Endothelial cell of umbilical vein (primary cell): ENCODE results near the gene CUBN.

ENCODE experiments used
- EZH2 ChIP-seq: IDR thresholded peaks from 2 replicates; pipeline ENCODE4 v1.6.1; 2012; ENCODE audit warnings: borderline replicate concordance, low read depth, mild to moderate bottlenecking, moderate library complexity, low read length, inconsistent platforms; ENCODE audit not compliant: severe bottlenecking
- FOS ChIP-seq: IDR thresholded peaks from 2 replicates; pipeline ENCODE4 v1.6.1; 2011; ENCODE audit warnings: mild to moderate bottlenecking, low read length, moderate library complexity, borderline replicate concordance; ENCODE audit not compliant: insufficient read depth
- GATA2 ChIP-seq: IDR thresholded peaks from 2 replicates; pipeline ENCODE4 v1.7.0; 2011; ENCODE audit warnings: low read depth, mild to moderate bottlenecking, moderate library complexity, mixed read lengths, low read length; ENCODE audit not compliant: insufficient read length, insufficient read depth
- POLR2A ChIP-seq: IDR thresholded peaks from 2 replicates; pipeline ENCODE4 v1.6.1; 2012; ENCODE audit warnings: low read depth, mild to moderate bottlenecking, control low read depth, low read length
- POLR2AphosphoS5 ChIP-seq: IDR thresholded peaks from 2 replicates; pipeline ENCODE4 v1.6.1; 2012; ENCODE audit warnings: low read depth, mild to moderate bottlenecking, control low read depth, low read length, moderate library complexity; ENCODE audit not compliant: insufficient read depth
- TF ChIP-seq, protein P1 (sequence below), 2 donors: IDR thresholded peaks; 1 replicate in 1 of 2; 2 replicates in 1 of 2; pipeline ENCODE4 v1.5.1; 2011; ENCODE audit warnings: low read length in 2 of 2, mild to moderate bottlenecking in 2 of 2, moderate library complexity in 2 of 2, control low read depth in 1 of 2, inconsistent platforms in 1 of 2, low read depth in 1 of 2; ENCODE audit not compliant: insufficient read depth in 1 of 2; ENCODE audit errors: extremely low read depth in 1 of 2
- TF ChIP-seq, protein P2 (sequence below): IDR thresholded peaks from 2 replicates; pipeline ENCODE4 v1.6.1; 2011; ENCODE audit not compliant: insufficient read depth, insufficient read length

DNA sequence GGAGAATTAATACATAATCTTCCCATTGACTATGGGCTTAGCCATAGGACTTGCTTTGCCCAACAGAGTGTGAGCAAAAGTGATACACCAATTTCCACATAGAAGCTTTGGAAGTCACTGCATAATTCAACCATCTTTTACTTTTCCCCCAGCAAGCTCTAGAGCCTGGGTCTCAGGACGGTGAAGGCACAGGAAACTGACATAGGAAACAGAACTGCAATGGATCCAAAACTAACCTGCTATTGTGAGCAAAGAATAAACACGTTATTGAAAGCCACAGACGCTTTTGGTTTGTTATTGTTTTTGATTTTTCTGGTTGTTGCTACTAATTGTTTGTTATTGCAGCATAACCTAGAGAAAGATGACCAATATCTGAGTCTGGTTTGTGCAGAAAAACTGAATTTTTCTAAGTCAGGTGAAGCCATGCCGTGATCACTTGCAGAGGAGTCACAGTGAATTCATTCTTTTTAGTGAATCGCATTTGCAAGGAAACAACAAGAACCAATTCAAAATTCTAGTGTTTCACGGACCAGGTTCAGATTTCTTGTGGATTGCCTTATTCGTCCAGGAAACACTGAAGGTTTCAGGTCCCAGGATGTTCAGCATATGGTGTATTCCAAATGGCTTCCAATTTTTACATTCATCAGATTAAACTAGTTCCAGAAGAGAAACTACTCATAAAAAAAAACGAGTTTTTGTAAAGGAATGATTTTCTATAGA, 52.8 kb downstream of the CUBN start:
- TF ChIP-seq, protein P1, sequence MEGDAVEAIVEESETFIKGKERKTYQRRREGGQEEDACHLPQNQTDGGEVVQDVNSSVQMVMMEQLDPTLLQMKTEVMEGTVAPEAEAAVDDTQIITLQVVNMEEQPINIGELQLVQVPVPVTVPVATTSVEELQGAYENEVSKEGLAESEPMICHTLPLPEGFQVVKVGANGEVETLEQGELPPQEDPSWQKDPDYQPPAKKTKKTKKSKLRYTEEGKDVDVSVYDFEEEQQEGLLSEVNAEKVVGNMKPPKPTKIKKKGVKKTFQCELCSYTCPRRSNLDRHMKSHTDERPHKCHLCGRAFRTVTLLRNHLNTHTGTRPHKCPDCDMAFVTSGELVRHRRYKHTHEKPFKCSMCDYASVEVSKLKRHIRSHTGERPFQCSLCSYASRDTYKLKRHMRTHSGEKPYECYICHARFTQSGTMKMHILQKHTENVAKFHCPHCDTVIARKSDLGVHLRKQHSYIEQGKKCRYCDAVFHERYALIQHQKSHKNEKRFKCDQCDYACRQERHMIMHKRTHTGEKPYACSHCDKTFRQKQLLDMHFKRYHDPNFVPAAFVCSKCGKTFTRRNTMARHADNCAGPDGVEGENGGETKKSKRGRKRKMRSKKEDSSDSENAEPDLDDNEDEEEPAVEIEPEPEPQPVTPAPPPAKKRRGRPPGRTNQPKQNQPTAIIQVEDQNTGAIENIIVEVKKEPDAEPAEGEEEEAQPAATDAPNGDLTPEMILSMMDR (IDR thresholded peaks at IDR 0.05; ENCODE audit: extremely low read depth in 1 of 2, insufficient read depth in 1 of 2, low read depth in 1 of 2, low read length in 2 of 2): no peak
- TF ChIP-seq GATA2: no peak
- TF ChIP-seq FOS: no peak
- no peak for TF ChIP-seq POLR2A
- TF ChIP-seq, protein P2, sequence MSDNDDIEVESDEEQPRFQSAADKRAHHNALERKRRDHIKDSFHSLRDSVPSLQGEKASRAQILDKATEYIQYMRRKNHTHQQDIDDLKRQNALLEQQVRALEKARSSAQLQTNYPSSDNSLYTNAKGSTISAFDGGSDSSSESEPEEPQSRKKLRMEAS: no peak
- no peak for TF ChIP-seq POLR2AphosphoS5
- TF ChIP-seq EZH2: no peak
